ENCODE measurements around the gene ACTG2. TPM values are rescaled to one million over a fixed set of nuclear protein-coding genes. Genes with fewer than 3 reads are reported as not detected.
"Not testable (repeated sequence)": the region's sequence is repeated elsewhere in the genome, so short reads cannot be mapped to it uniquely, and the experiment has no call there.

ACTG2 gene
- total RNA-seq, 1 donor from 2014 or later, result 0.32 TPM

DNA sequence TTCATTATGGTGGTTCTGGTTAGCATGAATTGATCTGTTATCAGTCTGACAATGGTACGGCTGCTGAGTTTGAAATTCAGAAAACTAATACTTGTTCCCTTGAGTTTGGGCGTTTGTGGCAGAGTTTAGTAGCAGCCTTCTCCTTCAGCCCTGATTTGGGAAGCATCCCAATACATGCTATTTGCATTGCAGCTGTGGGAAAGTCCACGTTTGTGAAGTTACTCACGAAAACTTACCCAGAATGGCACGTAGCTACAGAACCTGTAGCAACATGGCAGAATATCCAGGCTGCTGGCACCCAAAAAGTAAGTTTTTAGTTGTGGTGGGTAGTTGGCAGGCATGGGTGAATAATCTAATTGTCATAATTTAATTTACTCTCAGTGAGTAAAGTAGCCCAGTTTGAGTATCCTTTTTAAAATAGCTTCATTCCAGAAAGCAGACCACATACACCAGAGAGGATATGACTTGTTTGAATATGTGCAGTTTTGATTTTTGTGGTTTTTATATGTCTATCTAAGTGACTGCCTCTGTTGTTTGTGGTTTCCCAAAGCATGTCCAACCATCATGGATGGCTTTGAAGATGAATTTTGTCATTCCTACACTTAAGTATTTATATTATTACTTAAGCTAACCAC is 46.0 kb downstream of the ACTG2 start:
- Mint-ChIP-seq H3K9me3 (no peaks in the 10 kb centered on the region), H3K27me3 (ENCODE audit: insufficient read depth, low read depth) (no peaks in the 10 kb centered on the region), H3K4me1 (no peaks in the 10 kb centered on the region), H3K36me3 (peaks cover 15% of the 10 kb centered on the region), H3K4me3 (no peak overlapping the region), H3K27ac (no peak overlapping the region)
- Histone ChIP-seq H3K79me2 (ENCODE audit: low read depth) (peaks cover 99% of the 10 kb centered on the region), H3K4me2 (no peak overlapping the region), H3K9me3 (ENCODE audit: low read depth) (no peaks in the 10 kb centered on the region), H3K9ac (no peak overlapping the region), H4K20me1 (ENCODE audit: low read depth) (peaks cover 90% of the 10 kb centered on the region), H3K4me3 (no peak overlapping the region), H3K27me3 (no peaks in the 10 kb centered on the region), H3F3A (ENCODE audit: low read depth) (no peaks in the 10 kb centered on the region), H3K27ac (no peak overlapping the region), H3K36me3 (no peaks in the 10 kb centered on the region), H2AFZ (replicated peaks) (no peak overlapping the region), H3K4me1 (no peaks in the 10 kb centered on the region)
- TF ChIP-seq, protein P1, sequence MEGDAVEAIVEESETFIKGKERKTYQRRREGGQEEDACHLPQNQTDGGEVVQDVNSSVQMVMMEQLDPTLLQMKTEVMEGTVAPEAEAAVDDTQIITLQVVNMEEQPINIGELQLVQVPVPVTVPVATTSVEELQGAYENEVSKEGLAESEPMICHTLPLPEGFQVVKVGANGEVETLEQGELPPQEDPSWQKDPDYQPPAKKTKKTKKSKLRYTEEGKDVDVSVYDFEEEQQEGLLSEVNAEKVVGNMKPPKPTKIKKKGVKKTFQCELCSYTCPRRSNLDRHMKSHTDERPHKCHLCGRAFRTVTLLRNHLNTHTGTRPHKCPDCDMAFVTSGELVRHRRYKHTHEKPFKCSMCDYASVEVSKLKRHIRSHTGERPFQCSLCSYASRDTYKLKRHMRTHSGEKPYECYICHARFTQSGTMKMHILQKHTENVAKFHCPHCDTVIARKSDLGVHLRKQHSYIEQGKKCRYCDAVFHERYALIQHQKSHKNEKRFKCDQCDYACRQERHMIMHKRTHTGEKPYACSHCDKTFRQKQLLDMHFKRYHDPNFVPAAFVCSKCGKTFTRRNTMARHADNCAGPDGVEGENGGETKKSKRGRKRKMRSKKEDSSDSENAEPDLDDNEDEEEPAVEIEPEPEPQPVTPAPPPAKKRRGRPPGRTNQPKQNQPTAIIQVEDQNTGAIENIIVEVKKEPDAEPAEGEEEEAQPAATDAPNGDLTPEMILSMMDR (IDR thresholded peaks at IDR 0.05), result no peak
- TF ChIP-seq EZH2phosphoT487 (IDR thresholded peaks at IDR 0.05) (no peak), EZH2 (IDR thresholded peaks at IDR 0.05) (no peak)
- DNase-seq (ENCODE audit: low spot score), result no peak

- no peaks in the 10 kb centered on the region for H3K27me3 ChIP-seq
- H3K9me3 ChIP-seq (ENCODE audit: low read depth), result no peaks in the 10 kb centered on the region
- no peaks in the 10 kb centered on the region for H3K4me1 Mint-ChIP-seq
- no peak overlapping the region for H3K27ac ChIP-seq
- no peaks in the 10 kb centered on the region for H3K9me3 Mint-ChIP-seq
- H3K36me3 ChIP-seq, result no peaks in the 10 kb centered on the region
- no peak overlapping the region for H3K4me3 Mint-ChIP-seq
- H2AFZ ChIP-seq (replicated peaks), result no peak overlapping the region
- no peak overlapping the region for H3K9ac ChIP-seq
- H3K27ac Mint-ChIP-seq, result no peak overlapping the region
- peaks cover 19% of the 10 kb centered on the region for H3K36me3 Mint-ChIP-seq
- H3K4me1 ChIP-seq, result no peaks in the 10 kb centered on the region
- peaks cover 90% of the 10 kb centered on the region for H4K20me1 ChIP-seq (ENCODE audit: low read depth)
- H3K4me3 ChIP-seq, result no peak overlapping the region
- H3K79me2 ChIP-seq (ENCODE audit: low read depth), result peaks cover 99% of the 10 kb centered on the region
- no peaks in the 10 kb centered on the region for H3F3A ChIP-seq (ENCODE audit: low read depth)
- H3K27me3 Mint-ChIP-seq (ENCODE audit: insufficient read depth, low read depth), result no peaks in the 10 kb centered on the region
- TF ChIP-seq, protein P1 (IDR thresholded peaks at IDR 0.05), result no peak
- no peak for TF ChIP-seq EZH2phosphoT487 (IDR thresholded peaks at IDR 0.05)
- TF ChIP-seq EZH2 (IDR thresholded peaks at IDR 0.05), result no peak
- H3K4me2 ChIP-seq, result no peak overlapping the region
- DNase-seq (ENCODE audit: low spot score), result no peak
These were observed 46.6 kb downstream of the ACTG2 start for GRCh38 chr2:73939419-73939818.

DNA sequence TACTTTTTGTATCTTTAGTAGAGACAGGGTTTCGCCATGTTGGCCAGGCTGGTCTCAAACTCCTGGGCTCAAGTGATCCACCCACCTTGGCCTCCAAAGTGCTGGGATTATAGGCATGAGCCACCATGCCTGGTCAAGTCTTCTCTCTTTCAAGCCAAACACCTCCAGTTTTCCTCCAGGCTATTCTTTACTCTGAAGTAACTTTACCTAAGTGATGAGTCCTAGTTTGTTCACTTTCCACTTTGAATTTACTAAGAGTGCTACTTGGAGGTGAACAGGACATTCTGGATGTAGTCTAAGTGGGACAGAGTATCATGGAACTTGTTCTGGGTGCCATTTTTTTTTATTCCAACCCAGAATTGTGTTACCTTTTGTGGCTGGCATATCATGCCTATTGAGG is 47.3 kb downstream of the ACTG2 start:
- not testable (repeated sequence) for H3K4me1 Mint-ChIP-seq; H3K4me3 ChIP-seq; H3K4me3 Mint-ChIP-seq; H3K9ac ChIP-seq; H3K27me3 ChIP-seq; H3K27ac ChIP-seq; H3F3A ChIP-seq (ENCODE audit: low read depth); H3K9me3 ChIP-seq (ENCODE audit: low read depth); H3K4me1 ChIP-seq; H2AFZ ChIP-seq (replicated peaks); H3K27ac Mint-ChIP-seq; H3K36me3 ChIP-seq; DNase-seq (ENCODE audit: low spot score); H3K4me2 ChIP-seq; H3K9me3 Mint-ChIP-seq; H3K27me3 Mint-ChIP-seq (ENCODE audit: insufficient read depth, low read depth)
- peaks cover 22% of the 10 kb centered on the region for H3K36me3 Mint-ChIP-seq
- Histone ChIP-seq H4K20me1 (ENCODE audit: low read depth) (peaks cover 91% of the 10 kb centered on the region), H3K79me2 (ENCODE audit: low read depth) (peaks cover 99% of the 10 kb centered on the region)

DNA sequence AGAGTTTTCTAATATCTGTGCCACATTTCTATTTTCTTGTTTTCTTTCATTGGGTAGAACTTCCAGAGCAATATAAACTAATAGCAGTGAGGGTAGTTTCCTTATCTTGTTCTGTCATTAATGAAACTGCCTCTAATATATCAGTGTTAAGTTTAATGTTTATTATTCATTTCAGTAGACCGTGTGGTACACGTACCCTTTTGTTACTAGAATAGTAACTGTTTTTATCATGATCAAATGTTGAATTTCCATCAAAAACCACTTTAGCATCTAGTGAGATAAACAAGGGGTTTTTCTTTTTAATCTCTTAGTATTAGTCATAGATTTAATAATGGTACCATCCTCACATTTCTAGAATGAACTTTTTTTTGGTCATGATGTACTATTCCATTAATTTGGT is 49.9 kb downstream of the ACTG2 start:
- H3K9ac ChIP-seq, result no peak overlapping the region
- Mint-ChIP-seq H3K36me3 (peaks cover 13% of the 10 kb centered on the region), H3K4me1 (no peaks in the 10 kb centered on the region), H3K4me3 (no peak overlapping the region), H3K27ac (no peak overlapping the region), H3K9me3 (no peaks in the 10 kb centered on the region), H3K27me3 (ENCODE audit: insufficient read depth, low read depth) (no peaks in the 10 kb centered on the region)
- no peak overlapping the region for H3K27ac ChIP-seq
- H2AFZ ChIP-seq (replicated peaks), result no peak overlapping the region
- H3K4me3 ChIP-seq, result no peak overlapping the region
- H4K20me1 ChIP-seq (ENCODE audit: low read depth), result peaks cover 89% of the 10 kb centered on the region
- no peaks in the 10 kb centered on the region for H3K9me3 ChIP-seq (ENCODE audit: low read depth)
- H3K27me3 ChIP-seq, result no peaks in the 10 kb centered on the region
- H3K79me2 ChIP-seq (ENCODE audit: low read depth), result peaks cover 85% of the 10 kb centered on the region
- H3K36me3 ChIP-seq, result no peaks in the 10 kb centered on the region
- no peak overlapping the region for H3K4me2 ChIP-seq
- DNase-seq (ENCODE audit: low spot score), result no peak
- no peaks in the 10 kb centered on the region for H3K4me1 ChIP-seq
- TF ChIP-seq EZH2phosphoT487 (IDR thresholded peaks at IDR 0.05) (no peak), EZH2 (IDR thresholded peaks at IDR 0.05) (no peak)
- TF ChIP-seq, protein P1 (IDR thresholded peaks at IDR 0.05), result no peak
- H3F3A ChIP-seq (ENCODE audit: low read depth), result no peaks in the 10 kb centered on the region
